ENCODE data around the gene CRYBG1.
"Not testable (repeated sequence)": the region's sequence is repeated elsewhere in the genome, so short reads cannot be mapped to it uniquely, and the experiment has no call there.

The CRYBG1 gene

GRCh38 chr6:106533054-106533453 lies 172.5 kb downstream of the CRYBG1 start:
- FAIRE-seq = no peak

DNA sequence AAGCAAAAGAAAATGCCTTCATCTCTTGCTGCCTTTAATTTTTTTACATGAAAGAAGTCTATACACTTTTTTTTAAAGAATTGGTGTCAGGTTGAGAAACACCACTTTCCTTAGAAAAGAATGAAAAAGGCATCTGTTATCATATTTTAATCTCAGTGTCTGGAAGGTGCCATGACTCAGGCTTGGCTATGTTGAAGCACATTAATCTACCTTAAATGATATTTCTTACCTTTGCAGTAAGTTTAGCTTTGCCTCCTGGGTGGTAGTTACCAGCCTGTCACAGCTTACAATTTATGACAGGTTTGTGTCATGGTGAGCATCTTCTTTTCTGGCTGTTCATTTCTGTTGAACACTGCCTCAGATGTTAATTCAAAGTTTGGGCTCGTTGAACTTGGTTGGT lies 173.5 kb downstream of the CRYBG1 start:
- no peak for FAIRE-seq

DNA sequence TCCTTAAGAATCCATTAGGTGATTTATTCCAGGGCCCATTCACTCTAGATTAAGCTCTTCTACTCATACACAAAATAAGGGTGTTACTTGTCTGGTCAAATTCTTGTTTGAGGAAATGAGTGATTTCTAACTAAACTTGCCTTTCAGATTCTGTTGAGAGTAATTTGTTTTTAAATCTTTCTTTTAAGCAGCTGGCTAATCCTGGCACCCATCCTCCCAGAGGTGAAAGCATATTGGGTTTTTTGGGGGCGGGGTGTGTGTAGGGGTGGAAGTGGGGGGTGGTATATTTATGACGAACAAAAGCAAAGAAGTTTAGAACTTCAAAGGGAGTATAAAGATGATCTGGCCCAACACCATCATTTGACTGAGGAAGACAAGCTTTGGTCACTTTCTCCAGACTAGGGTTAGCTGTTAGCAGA lies 174.1 kb downstream of the CRYBG1 start:
- FAIRE-seq = no peak

GRCh38 chr6:106535012-106535411 lies 174.5 kb downstream of the CRYBG1 start:
- no peak for FAIRE-seq

DNA sequence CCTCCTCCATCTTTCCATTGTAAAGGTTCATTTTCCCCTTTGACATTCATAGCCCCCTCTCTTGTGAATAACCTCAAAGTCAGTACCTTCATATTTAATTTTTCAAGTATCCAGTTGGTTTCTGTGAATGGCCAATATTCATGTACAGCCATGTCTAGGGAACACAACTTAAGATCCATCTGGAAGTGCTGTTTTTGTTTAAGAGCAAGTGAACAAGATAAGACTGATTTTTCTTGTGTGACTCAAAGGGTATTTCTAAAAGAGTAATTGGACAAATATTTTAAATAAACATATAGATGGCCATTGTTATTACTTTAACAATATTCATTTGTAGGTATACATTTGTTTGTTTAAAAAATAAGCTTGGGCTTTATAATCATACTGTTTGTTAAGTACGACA lies 175.8 kb downstream of the CRYBG1 start:
- no peak for FAIRE-seq

DNA sequence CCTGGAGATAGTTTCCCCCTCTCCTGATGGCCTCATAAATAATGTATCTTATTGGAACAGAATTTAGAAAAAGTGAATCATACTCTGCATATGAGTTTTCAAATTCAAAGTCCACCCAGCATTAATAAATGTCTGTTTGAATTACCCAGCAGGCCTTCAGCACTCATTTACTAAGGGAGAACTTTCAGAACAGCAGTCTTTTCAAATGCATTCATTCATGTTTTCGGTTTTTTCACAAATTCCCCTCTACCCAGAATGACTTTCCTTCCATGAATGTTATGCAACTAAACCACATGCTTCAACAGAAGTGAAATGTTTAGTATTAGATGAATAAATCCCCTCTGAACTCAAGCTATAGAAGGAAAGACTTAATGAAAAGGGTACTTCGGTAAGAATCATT lies 176.3 kb downstream of the CRYBG1 start:
- FAIRE-seq = no peak

- no peak for FAIRE-seq
Measured at GRCh38 chr6:106537662-106538061, 177.1 kb downstream of the CRYBG1 start.

DNA sequence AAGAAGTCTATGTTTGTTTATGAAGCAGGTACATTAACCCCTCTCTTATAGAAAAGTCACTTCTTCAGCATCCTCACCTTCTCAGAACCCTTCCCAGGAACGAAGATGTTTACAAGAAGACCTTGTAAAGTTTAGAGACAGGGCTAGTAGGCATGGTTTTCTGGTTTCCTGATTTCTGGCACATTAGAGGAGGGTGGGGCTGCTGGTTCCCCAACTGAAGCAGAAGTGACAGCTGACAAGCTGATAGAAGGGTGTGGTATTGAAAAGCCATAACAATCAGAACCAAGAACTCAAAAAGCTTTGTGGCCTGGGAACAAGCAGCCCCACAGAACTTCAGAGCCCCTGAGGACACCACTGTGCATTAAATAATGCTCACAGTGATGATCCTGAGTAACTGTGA lies 177.6 kb downstream of the CRYBG1 start:
- no peak for FAIRE-seq

GRCh38 chr6:106539936-106540335 lies 179.4 kb downstream of the CRYBG1 start:
- FAIRE-seq = no peak

GRCh38 chr6:106540432-106540831 lies 179.9 kb downstream of the CRYBG1 start:
- FAIRE-seq = no peak

GRCh38 chr6:106540907-106541306 lies 180.4 kb downstream of the CRYBG1 start:
- no peak for FAIRE-seq

DNA sequence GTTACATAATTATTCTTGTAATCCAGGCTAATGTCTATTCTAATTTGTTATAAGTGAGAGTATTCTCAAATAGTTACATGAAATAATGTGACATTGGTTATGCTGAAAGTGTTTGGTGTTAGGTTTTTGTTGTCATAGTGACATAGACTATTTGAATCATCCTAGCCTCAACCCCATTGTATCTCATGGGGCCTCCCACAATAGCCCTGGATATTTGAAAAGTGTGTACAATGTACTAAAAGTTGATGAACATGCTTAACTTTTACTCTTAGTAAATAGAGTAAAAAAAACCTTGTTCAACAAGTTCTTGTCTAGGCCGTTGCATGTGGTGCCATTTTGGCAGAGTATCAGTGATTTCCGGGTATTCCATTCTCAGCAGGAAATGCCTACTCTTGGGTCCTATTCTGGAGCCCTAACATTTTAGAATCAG lies 185.8 kb downstream of the CRYBG1 start:
- no peak for FAIRE-seq

DNA sequence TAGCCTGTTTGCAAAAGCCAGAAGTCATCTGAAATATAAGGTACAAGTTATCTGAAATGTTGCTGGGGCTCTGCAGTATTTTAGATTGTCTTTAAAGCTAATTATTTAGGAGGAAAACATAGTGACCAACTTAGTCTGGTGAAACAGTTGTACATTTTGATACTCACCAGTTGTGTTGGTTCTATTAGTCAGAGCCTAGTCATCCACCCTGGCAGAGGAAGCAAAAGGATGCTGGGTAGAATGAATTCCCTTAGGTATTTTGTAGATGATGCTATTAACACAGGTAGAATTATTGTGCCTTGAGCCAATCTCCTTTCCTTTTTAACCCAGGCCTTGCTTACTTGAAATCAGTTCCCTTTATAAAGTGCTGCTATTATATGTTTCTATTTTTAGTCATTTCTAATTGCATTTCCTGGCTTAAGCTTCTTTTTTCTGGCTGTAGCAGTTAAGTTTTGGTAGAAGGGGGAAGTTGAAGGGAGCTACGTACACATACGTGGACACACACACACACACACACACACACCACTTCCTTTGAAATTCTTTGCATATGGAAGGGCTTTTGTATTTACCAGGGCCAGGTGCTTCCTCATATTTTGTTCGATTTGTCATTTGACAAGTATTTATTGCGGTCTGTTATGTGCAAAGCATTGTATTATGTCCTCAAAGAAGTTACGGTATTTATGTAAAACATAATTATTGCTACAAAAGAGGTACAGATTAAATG lies 186.3 kb downstream of the CRYBG1 start:
- no peak for FAIRE-seq

- no peak for FAIRE-seq
Measured at GRCh38 chr6:106547601-106548453, 187.3 kb downstream of the CRYBG1 start.

GRCh38 chr6:106548926-106549455 lies 188.5 kb downstream of the CRYBG1 start:
- not testable (repeated sequence) for FAIRE-seq

GRCh38 chr6:106549521-106549920 lies 189.0 kb downstream of the CRYBG1 start:
- FAIRE-seq = no peak

GRCh38 chr6:106551155-106551554 lies 190.6 kb downstream of the CRYBG1 start:
- no peak for FAIRE-seq

DNA sequence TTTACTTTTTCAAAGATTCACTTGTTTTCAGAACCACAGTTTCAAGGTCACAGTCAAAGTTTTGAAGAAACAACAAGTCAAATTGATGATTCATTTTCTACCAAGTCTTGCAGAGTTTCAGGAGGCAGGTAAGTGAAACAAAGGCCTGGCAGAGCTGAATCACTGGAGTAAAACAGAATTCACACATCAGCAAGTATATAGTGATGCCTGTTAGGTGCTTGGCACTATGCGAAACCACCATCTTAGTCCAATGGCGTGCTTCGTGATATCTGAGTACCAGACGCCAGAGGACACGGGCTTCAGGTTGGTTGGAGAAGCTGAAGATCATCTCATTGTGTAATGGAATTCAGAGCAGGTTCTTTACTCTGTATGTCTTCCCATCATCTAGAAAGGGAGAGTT lies 192.9 kb downstream of the CRYBG1 start:
- no peak for FAIRE-seq

DNA sequence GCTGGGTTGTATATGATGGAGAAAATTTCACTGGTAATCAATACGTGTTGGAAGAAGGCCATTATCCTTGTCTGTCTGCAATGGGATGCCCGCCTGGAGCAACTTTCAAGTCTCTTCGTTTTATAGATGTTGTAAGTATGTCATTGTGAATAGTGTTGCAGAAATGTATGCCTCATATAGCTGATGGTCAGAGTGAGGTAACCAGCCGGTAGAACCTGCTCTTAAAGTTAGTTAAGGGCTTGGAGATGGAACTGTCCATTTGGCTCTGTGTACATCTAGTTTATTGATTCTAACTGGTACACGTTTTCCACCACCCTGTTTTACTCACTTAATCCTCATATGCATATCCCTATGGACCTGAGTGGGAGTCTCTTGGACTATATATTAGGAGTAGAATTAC lies 195.2 kb downstream of the CRYBG1 start:
- FAIRE-seq = no peak

DNA sequence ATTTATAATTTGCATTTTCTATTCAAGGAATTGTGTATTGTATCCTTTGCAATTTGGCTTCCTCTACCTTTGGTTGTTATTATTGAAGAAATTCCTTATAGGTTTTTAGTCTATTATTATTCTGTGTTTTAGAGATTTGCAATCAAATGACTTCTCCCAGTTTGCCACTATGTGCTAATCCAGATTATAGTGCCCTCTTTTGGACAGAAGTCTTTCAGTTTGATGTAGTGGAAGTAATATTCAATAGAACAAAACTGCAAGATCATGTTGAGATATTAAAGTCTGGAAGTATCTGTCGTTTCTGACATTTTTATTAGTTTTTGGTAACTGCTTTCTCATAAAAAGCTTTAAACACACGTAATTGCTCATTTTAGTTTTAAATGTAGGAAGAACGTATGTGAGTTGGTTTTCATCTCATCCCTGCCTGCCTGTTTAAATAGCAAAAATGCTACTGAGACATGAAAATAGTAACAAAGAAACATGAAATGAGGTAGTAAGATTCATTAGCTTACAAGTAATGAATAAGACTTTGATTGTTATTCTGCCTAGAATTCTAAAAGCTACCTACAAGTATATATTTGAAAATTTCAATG lies 195.9 kb downstream of the CRYBG1 start:
- peak; percentile 56 for FAIRE-seq

GRCh38 chr6:106557837-106558236 lies 197.3 kb downstream of the CRYBG1 start:
- no peak for FAIRE-seq

DNA sequence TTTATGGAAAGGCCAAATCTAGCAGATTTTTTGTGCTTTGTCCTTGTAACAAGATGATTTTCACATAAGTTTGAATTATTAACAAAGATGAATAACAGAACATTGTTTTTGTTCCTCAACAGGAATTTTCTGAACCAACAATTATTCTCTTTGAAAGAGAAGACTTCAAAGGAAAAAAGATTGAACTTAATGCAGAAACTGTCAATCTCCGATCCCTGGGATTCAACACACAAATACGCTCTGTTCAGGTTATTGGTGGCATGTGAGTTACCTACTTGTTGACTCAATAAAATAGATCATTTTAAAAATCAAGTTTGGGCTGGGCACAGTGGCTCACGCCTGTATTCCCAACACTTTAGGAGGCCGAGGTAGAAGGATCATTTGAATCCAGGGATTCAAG lies 197.8 kb downstream of the CRYBG1 start:
- FAIRE-seq = no peak

DNA sequence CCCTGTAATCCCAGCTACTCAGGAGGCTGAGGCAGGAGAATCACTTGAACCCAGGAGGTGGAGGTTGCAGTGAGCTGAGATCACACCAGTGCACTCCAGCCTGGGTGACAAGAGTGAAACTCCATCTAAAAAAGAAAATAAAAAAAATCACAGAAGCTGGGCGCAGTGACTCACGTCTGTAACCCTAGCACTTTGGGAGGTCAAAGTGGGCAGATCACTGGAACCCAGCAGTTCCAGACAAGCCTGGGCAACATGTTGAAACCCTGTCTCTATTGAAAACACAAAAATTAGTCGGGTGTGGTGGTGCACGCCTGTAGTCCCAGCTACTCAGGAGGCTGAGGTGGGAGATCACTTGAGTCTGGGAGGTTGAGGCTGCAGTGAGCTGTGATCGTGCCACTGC lies 199.1 kb downstream of the CRYBG1 start:
- FAIRE-seq = not testable (repeated sequence)

All from islet of Langerhans (tissue), 1 donor.